SK-N-MC (cell line): ENCODE data around the gene PLOD1.

Source experiments
- EZH2 ChIP-seq: fragments of 200-600 bp; sonication (generic); IDR thresholded peaks from one replicate; pipeline ENCODE4 v1.6.1; 2017; ENCODE audit warnings: antibody characterized with exemption
- FOXP2 ChIP-seq: optimal IDR thresholded peaks from 2 replicates; pipeline ENCODE3; 2011; ENCODE audit warnings: mild to moderate bottlenecking, moderate library complexity; ENCODE audit not compliant: insufficient read depth; ENCODE audit errors: extremely low read length, control extremely low read depth
- POLR2AphosphoS5 ChIP-seq: IDR thresholded peaks from 2 replicates; pipeline ENCODE4 v1.6.1; 2012; ENCODE audit warnings: mild to moderate bottlenecking, low read depth, low read length, borderline replicate concordance

DNA sequence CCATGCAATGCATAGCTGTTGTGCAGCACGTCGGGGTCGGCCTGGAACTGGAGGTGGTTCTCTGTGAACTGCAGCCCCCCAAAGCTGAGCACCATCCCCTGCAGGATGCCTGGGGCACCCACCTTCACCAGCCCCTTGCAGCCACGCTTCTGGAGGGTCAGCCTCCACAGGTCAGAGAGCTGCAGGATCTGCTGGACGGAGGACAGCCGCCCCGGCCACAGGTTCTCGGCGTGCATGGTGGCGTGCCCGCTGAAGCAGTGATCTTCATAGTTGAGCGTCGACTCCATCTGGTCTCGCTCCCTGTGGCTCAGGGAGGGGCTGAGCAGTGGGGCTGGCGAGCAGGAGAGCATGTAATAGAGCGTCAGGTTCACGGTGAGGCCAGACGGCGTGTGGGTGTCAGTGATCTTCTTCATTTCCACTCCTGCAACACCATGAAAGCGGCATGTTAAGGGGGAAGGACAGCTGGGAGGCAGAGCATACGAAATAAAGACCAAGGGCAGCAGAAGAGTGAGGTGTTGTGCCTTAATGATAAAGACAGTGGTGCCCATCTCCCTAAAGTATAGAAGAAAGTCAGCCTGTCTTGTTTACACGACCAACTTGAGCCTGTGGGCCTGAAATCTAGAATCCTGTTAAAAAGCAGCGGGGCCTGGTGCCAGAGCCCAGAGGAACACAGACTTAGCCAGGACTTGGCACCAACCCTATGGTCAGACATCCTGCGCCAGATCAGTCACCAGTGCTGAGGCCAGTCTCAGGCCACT lies 11.3 kb upstream of the PLOD1 start:
- TF ChIP-seq POLR2AphosphoS5 (no peak), EZH2 (no peak), FOXP2 (no peak)
